Measurements from ENCODE around the gene CLDN10.
"Not testable (repeated sequence)": the region's sequence is repeated elsewhere in the genome, so short reads cannot be mapped to it uniquely, and the experiment has no call there.

CLDN10 gene

GRCh38 chr13:95552539-95553441, at the start of gene CLDN10:
Gene CLDN10 (plus strand): TSS chr13:95552720. CDS start chr13:95552754, 34 bp downstream.
- no peak for DNase-seq (ENCODE audit: low read depth)

- DNase-seq (ENCODE audit: low read depth) = no peak
Observed at GRCh38 chr13:95503662-95504061, 48.9 kb upstream of the CLDN10 start.

GRCh38 chr13:95505265-95505664, 47.3 kb upstream of the CLDN10 start:
- DNase-seq (ENCODE audit: low read depth) = no peak

- DNase-seq (ENCODE audit: low read depth) = no peak
Observed at GRCh38 chr13:95505986-95506385, 46.5 kb upstream of the CLDN10 start.

- DNase-seq (ENCODE audit: low read depth) = no peak
Observed at GRCh38 chr13:95507991-95508390, 44.5 kb upstream of the CLDN10 start.

- DNase-seq (ENCODE audit: low read depth) = no peak
Observed at GRCh38 chr13:95508996-95509395, 43.5 kb upstream of the CLDN10 start.

- DNase-seq (ENCODE audit: low read depth) = no peak
Observed at GRCh38 chr13:95509521-95510310, 42.8 kb upstream of the CLDN10 start.

- DNase-seq (ENCODE audit: low read depth) = no peak
Observed at GRCh38 chr13:95510950-95511349, 41.6 kb upstream of the CLDN10 start.

- DNase-seq (ENCODE audit: low read depth) = no peak
Observed at GRCh38 chr13:95512424-95512823, 40.1 kb upstream of the CLDN10 start.

- no peak for DNase-seq (ENCODE audit: low read depth)
Observed at GRCh38 chr13:95512957-95513356, 39.6 kb upstream of the CLDN10 start.

GRCh38 chr13:95515606-95516005, 36.9 kb upstream of the CLDN10 start:
- not testable (repeated sequence) for DNase-seq (ENCODE audit: low read depth)

GRCh38 chr13:95516021-95516420, 36.5 kb upstream of the CLDN10 start:
- DNase-seq (ENCODE audit: low read depth) = no peak

GRCh38 chr13:95516492-95516891, 36.0 kb upstream of the CLDN10 start:
- DNase-seq (ENCODE audit: low read depth) = no peak

- no peak for DNase-seq (ENCODE audit: low read depth)
Observed at GRCh38 chr13:95523598-95523997, 28.9 kb upstream of the CLDN10 start.

GRCh38 chr13:95524264-95524901, 28.1 kb upstream of the CLDN10 start:
- no peak for DNase-seq (ENCODE audit: low read depth)

GRCh38 chr13:95527955-95528354, 24.6 kb upstream of the CLDN10 start:
- DNase-seq (ENCODE audit: low read depth) = no peak

GRCh38 chr13:95530178-95530577, 22.3 kb upstream of the CLDN10 start:
- DNase-seq (ENCODE audit: low read depth) = no peak

- DNase-seq (ENCODE audit: low read depth) = no peak
Observed at GRCh38 chr13:95533545-95534160, 18.9 kb upstream of the CLDN10 start.

- no peak for DNase-seq (ENCODE audit: low read depth)
Observed at GRCh38 chr13:95535243-95535642, 17.3 kb upstream of the CLDN10 start.

GRCh38 chr13:95536632-95537241, 15.8 kb upstream of the CLDN10 start:
- no peak for DNase-seq (ENCODE audit: low read depth)

- DNase-seq (ENCODE audit: low read depth) = no peak
Observed at GRCh38 chr13:95540888-95541287, 11.6 kb upstream of the CLDN10 start.

GRCh38 chr13:95541308-95541707, 11.2 kb upstream of the CLDN10 start:
- no peak for DNase-seq (ENCODE audit: low read depth)

Measured in stimulated activated CD8-positive, alpha-beta memory T cell treated with anti-CD3 and anti-CD28 coated beads, Interleukin-4, amount 100 ng/mL, for 24 hours (primary cell).